HepG2 (cell line): ENCODE data around the gene ARHGEF11. TPM values are rescaled to one million over a fixed set of nuclear protein-coding genes. Genes with fewer than 3 reads are reported as not detected.

Source experiments
- ATAC-seq: fragments of 200-7000 bp; cut with Tn5 transposase; 3 replicates; pipeline ENCODE4 v1.9.1; 2020; ENCODE audit warnings: mild to moderate bottlenecking, moderate library complexity
- BruUV-seq: library from RNA; stranded (reverse); fragments of 400-500 nt; replicated peaks from 2 replicates; lab custom pipeline; 2021; lab: Mats Ljungman, UMichigan
- CTCF ChIA-PET: fragments of 300-600 bp; formaldehyde crosslinking; extraction: SDS; loops from one replicate; lab custom pipeline; 2021; ENCODE audit warnings: low total read pairs, inconsistent platforms, low intra/inter-chr PET ratio; lab: Yijun Ruan, JAX
- POLR2A ChIA-PET: fragments of 350-600 bp; sonication (Branson Sonifier 250); formaldehyde crosslinking; loops from one replicate; lab custom pipeline; 2020; ENCODE audit warnings: antibody characterized with exemption, inconsistent platforms; lab: Yijun Ruan, JAX
- DNase-seq: peaks from one replicate; pipeline ENCODE4 v3.0.0-alpha.2; 2015; ENCODE audit warnings: low spot score
- FAIRE-seq: peaks from 3 replicates; lab custom pipeline; 2011; peaks lifted over from hg19 to GRCh38; lab: Jason Lieb, UNC
- H2AFZ ChIP-seq: one replicate; pipeline ENCODE4 v1.6.1; 2011; ENCODE audit warnings: low read length, inconsistent platforms
- H3K27ac ChIP-seq: fragments of 300-600 bp; 3 replicates; pipeline ENCODE4 v1.8.0; 2011; ENCODE audit warnings: mixed run types, mild to moderate bottlenecking, mixed read lengths, low read length, inconsistent platforms; ENCODE audit not compliant: insufficient read depth; ENCODE audit errors: extremely low read length
- H3K27me3 ChIP-seq, 2 experiments: fragments of 200-600 bp in 1 of 2; 2 replicates in 1 of 2; 3 replicates in 1 of 2; pipeline versions ENCODE4 v1.6.0 to v1.8.0; 2011; ENCODE audit warnings: low read length in 2 of 2, mild to moderate bottlenecking in 2 of 2, moderate library complexity in 2 of 2, inconsistent platforms in 1 of 2; ENCODE audit not compliant: insufficient read depth in 2 of 2, control insufficient read depth in 1 of 2
- H3K36me3 ChIP-seq, 2 experiments: fragments of 200-600 bp in 1 of 2; replicated peaks in 1 of 2; 2 replicates in 1 of 2; 3 replicates in 1 of 2; pipeline versions ENCODE4 v1.5.1 to v1.8.0; 2011; ENCODE audit warnings: low read length in 2 of 2, inconsistent platforms in 1 of 2; ENCODE audit not compliant: insufficient read depth in 2 of 2, control insufficient read depth in 1 of 2
- H3K4me1 ChIP-seq: 2 replicates; pipeline ENCODE4 v1.5.1; 2012; ENCODE audit warnings: low read length, inconsistent platforms; ENCODE audit not compliant: insufficient read depth
- H3K4me2 ChIP-seq: 2 replicates; pipeline ENCODE4 v1.6.0; 2011; ENCODE audit warnings: low read depth, low read length, inconsistent platforms
- H3K4me3 ChIP-seq, 3 experiments: fragments of 200-600 bp in 1 of 3; sonication (generic), shearing (Covaris generic) in 1 of 3; replicated peaks in 1 of 3; 2 replicates each; pipeline ENCODE4 v1.5.1; 2011 to 2016; ENCODE audit warnings: low read length in 3 of 3, inconsistent platforms in 2 of 3, low read depth in 2 of 3, mild to moderate bottlenecking in 2 of 3, control low read depth in 1 of 3, mixed read lengths in 1 of 3; ENCODE audit not compliant: insufficient read depth in 1 of 3
- H3K79me2 ChIP-seq: one replicate; pipeline ENCODE4 v1.6.1; 2011; ENCODE audit warnings: low read length, inconsistent platforms; ENCODE audit not compliant: insufficient read depth
- H3K9ac ChIP-seq: 2 replicates; pipeline ENCODE4 v1.6.0; 2011; ENCODE audit warnings: mild to moderate bottlenecking, low read depth, low read length, inconsistent platforms; ENCODE audit not compliant: insufficient read depth
- H3K9me3 ChIP-seq: 2 replicates; pipeline ENCODE4 v1.5.1; 2012; ENCODE audit warnings: mild to moderate bottlenecking, low read length
- H4K20me1 ChIP-seq: 2 replicates; pipeline ENCODE4 v1.6.0; 2011; ENCODE audit warnings: inconsistent platforms, mild to moderate bottlenecking, low read length, moderate library complexity; ENCODE audit not compliant: insufficient read depth
- DNMT3B ChIP-seq: conservative IDR thresholded peaks from 2 replicates; pipeline ENCODE4 v1.6.1; 2016; ENCODE audit warnings: missing biosample characterization, control low read depth
- KAT2B ChIP-seq: fragments of 150-350 bp; IDR thresholded peaks from 2 replicates; pipeline ENCODE4 v1.6.1; 2014; ENCODE audit warnings: low read depth, low read length, borderline replicate concordance
- MBD4 ChIP-seq: IDR thresholded peaks from 2 replicates; pipeline ENCODE4 v1.6.1; 2012; ENCODE audit warnings: low read length, inconsistent platforms, borderline replicate concordance
- NR2F6 ChIP-seq, 2 experiments: IDR thresholded peaks; 2 replicates each; pipeline ENCODE4 v1.6.1; 2016; ENCODE audit warnings: antibody characterized with exemption in 1 of 2, mild to moderate bottlenecking in 1 of 2
- RAD21 ChIP-seq: fragments of 450-650 bp; formaldehyde crosslinking; IDR thresholded peaks from 2 replicates; pipeline ENCODE4 v1.5.0; 2020; ENCODE audit warnings: mild to moderate bottlenecking
- ZBTB40 ChIP-seq, 2 experiments: fragments of 450-650 bp in 1 of 2; sonication (generic) in 1 of 2; formaldehyde crosslinking in 1 of 2; IDR thresholded peaks; 2 replicates each; pipeline versions ENCODE4 v1.6.1 to v1.8.0; 2016 to 2022; ENCODE audit warnings: antibody characterized with exemption in 1 of 2, mild to moderate bottlenecking in 1 of 2, missing genetic modification reagents in 1 of 2
- ZNF230 ChIP-seq: sonication (generic); formaldehyde crosslinking; IDR thresholded peaks from 2 replicates; pipeline ENCODE4 v1.4.0; 2020; ENCODE audit warnings: mild to moderate bottlenecking, missing genetic modification reagents
- ZNF3 ChIP-seq: IDR thresholded peaks from 2 replicates; pipeline ENCODE4 v1.7.0; 2017; ENCODE audit warnings: inconsistent platforms
- ZNF501 ChIP-seq: sonication (generic); formaldehyde crosslinking; IDR thresholded peaks from 2 replicates; pipeline ENCODE4 v1.5.1; 2020; ENCODE audit warnings: mild to moderate bottlenecking, moderate library complexity, missing genetic modification reagents
- ZNF543 ChIP-seq: sonication (generic); formaldehyde crosslinking; IDR thresholded peaks from 2 replicates; pipeline ENCODE4 v1.4.0; 2020; ENCODE audit warnings: mild to moderate bottlenecking, missing genetic modification reagents
- ZNF550 ChIP-seq: sonication (generic); formaldehyde crosslinking; IDR thresholded peaks from 2 replicates; pipeline ENCODE4 v1.4.0; 2020; ENCODE audit warnings: mild to moderate bottlenecking, missing genetic modification reagents, borderline replicate concordance
- ZNF556 ChIP-seq: sonication (generic); formaldehyde crosslinking; IDR thresholded peaks from 2 replicates; pipeline ENCODE4 v1.4.0; 2020; ENCODE audit warnings: mild to moderate bottlenecking, missing genetic modification reagents, borderline replicate concordance
- whole genome bisulfite sequencing: methylation state at CpG from one replicate; pipeline ENCODE4 v1.1.6; 2017; ENCODE audit warnings: low lambda C conversion rate; 5-methylcytosine and 5-hydroxymethylcytosine counted together
- in situ Hi-C: cut with HindIII; loops from 2 replicates; pipeline ENCODE4 v1.10.0; 2017; ENCODE audit warnings: low pct_unique_long_range_greater_than_20kb; ENCODE audit not compliant: extremely low pct_ligation_motif_present
- intact Hi-C: fragments of 100-400 bp; cut with micrococcal nuclease; formaldehyde crosslinking; loops from one replicate; pipeline ENCODE4 v1.10.0; 2022; ENCODE audit not compliant: unreplicated experiment
- polyA plus RNA-seq, 8 experiments: library from polyadenylated mRNA; depleted of rRNA in 3 of 8; stranded (reverse) in 7 of 8; unstranded in 1 of 8; fragments of >200 nt; fragmentation: Illumina TruSeq in 4 of 8; extraction: Trizol in 4 of 8; gene quantifications; 2 replicates each; pipeline versions ENCODE4 v1.2.1 to v1.2.3, GENCODE V29; 2011 to 2016; ENCODE audit warnings: low read depth in 4 of 8, missing spikeins in 1 of 8, mixed read lengths in 1 of 8; ENCODE audit not compliant: insufficient read depth in 1 of 8
- total RNA-seq, 5 experiments: library from RNA; depleted of rRNA; stranded (reverse); fragments of >200 nt; fragmentation: Illumina TruSeq; extraction: Trizol; gene quantifications; 2 replicates each; pipeline ENCODE4 v1.2.3, GENCODE V29; 2016; ENCODE audit warnings: low read depth in 1 of 5
- TF ChIP-seq, protein P1 (sequence below): sonication (generic); formaldehyde crosslinking; IDR thresholded peaks from 2 replicates; pipeline ENCODE4 v1.9.0; 2021; ENCODE audit warnings: missing genetic modification reagents, mild to moderate bottlenecking, borderline replicate concordance
- TF ChIP-seq, protein P2 (sequence below): sonication (generic); formaldehyde crosslinking; IDR thresholded peaks from 2 replicates; pipeline ENCODE4 v1.5.1; 2020; ENCODE audit warnings: mild to moderate bottlenecking, missing genetic modification reagents, borderline replicate concordance

The ARHGEF11 gene
- total and polyA plus RNA-seq, 2 of the 13 experiments (the other 11 are each of a cell fraction or from before 2014, with no cell fraction given): 16.5 to 21.2 TPM

DNA sequence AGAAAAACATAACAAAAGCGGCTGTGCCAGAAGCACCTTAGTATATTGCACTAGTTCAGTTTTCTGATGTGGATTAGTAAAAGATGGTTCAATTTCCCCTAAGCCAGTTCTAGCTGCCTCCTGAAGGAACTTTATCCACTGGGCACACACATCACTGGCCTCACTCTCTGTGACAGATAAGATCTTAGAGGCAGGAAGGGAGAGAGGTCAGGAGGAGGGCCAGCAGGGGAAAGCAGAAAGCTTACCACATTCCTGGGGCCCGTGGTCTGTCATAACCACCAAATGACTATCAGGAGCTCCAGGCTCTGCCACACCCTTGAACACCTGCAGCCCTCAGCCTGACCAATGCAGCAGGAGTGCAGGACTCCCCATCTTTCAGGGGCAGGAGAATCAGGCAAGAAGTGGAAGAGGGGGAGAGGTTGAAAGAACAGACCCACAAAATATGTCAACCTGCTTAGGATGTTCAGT, 87.3 kb downstream of the ARHGEF11 start:
- Histone ChIP-seq H4K20me1 (no peaks in the 10 kb centered on the region), H2AFZ (no peak overlapping the region), H3K4me1 (peaks cover 3% of the 10 kb centered on the region; the same call in 1 of the 2 replicates), H3K36me3 (peaks cover 28 to 73% of the 10 kb centered on the region in 2 experiments), H3K79me2 (no peaks in the 10 kb centered on the region), H3K9me3 (no peaks in the 10 kb centered on the region), H3K4me3 (no peak overlapping the region), H3K27me3 (no peaks in the 10 kb centered on the region), H3K4me2 (no peak overlapping the region), H3K9ac (no peak overlapping the region), H3K27ac (no peak overlapping the region)
- ChIA-PET CTCF (no interaction called here), POLR2A (no interaction called here)
- FAIRE-seq (no peak), DNase-seq (no peak), ATAC-seq (no peak)
- intact Hi-C loops: no loop called here
- in situ Hi-C loops: no loop called here
- 67% methylated on average over 2 of the region's 2 CpGs for WGBS
- BruUV-seq: no TSS peak
- TF ChIP-seq ZNF556 (no peak), RAD21 (no peak), ZNF3 (CRISPR knock-in tag) (no peak), NR2F6 (IDR thresholded peaks at IDR 0.05) (no peak), NR2F6 (CRISPR knock-in tag; IDR thresholded peaks at IDR 0.05) (no peak), ZBTB40 (IDR thresholded peaks at IDR 0.05) (no peak), ZBTB40 (CRISPR knock-in tag; IDR thresholded peaks at IDR 0.05) (no peak), ZNF230 (CRISPR knock-in tag) (no peak), ZNF501 (CRISPR knock-in tag) (no peak), MBD4 (no peak), ZNF550 (CRISPR knock-in tag) (no peak), DNMT3B (CRISPR knock-in tag) (no peak), KAT2B (no peak), ZNF543 (no peak)
- TF ChIP-seq, protein P1, sequence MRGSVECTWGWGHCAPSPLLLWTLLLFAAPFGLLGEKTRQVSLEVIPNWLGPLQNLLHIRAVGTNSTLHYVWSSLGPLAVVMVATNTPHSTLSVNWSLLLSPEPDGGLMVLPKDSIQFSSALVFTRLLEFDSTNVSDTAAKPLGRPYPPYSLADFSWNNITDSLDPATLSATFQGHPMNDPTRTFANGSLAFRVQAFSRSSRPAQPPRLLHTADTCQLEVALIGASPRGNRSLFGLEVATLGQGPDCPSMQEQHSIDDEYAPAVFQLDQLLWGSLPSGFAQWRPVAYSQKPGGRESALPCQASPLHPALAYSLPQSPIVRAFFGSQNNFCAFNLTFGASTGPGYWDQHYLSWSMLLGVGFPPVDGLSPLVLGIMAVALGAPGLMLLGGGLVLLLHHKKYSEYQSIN (CRISPR knock-in tag): no peak
- TF ChIP-seq, protein P2, sequence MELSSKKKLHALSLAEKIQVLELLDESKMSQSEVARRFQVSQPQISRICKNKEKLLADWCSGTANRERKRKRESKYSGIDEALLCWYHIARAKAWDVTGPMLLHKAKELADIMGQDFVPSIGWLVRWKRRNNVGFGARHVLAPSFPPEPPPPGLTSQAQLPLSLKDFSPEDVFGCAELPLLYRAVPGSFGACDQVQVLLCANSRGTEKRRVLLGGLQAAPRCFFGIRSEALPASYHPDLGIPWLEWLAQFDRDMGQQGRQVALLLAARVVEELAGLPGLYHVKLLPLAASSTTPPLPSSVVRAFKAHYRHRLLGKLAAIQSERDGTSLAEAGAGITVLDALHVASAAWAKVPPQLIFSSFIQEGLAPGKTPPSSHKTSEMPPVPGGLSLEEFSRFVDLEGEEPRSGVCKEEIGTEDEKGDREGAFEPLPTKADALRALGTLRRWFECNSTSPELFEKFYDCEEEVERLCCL (CRISPR knock-in tag): no peak
